ENCODE data around the gene CLBA1.

CLBA1 gene

DNA sequence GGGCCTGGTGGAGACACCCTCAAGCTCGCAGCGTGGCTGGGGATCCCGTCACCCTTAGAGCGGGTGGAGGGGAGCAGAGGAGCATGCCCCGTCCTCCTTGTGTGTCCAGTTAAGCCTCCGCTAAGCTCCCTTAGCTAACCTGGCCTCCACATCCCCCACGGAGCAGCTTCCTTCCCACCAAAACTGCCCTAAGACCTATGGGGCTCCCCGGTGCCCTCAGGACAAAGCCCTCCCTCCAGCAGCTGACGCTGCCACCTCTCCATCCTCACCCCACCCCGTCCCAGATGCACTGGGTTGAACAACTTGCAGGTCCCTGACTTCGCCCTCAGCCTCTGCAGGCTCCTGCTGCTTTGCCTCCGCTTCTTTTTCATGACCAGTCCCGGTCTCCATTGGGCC, 11.4 kb upstream of the CLBA1 start (continued):
- TF ChIP-seq, protein P1, sequence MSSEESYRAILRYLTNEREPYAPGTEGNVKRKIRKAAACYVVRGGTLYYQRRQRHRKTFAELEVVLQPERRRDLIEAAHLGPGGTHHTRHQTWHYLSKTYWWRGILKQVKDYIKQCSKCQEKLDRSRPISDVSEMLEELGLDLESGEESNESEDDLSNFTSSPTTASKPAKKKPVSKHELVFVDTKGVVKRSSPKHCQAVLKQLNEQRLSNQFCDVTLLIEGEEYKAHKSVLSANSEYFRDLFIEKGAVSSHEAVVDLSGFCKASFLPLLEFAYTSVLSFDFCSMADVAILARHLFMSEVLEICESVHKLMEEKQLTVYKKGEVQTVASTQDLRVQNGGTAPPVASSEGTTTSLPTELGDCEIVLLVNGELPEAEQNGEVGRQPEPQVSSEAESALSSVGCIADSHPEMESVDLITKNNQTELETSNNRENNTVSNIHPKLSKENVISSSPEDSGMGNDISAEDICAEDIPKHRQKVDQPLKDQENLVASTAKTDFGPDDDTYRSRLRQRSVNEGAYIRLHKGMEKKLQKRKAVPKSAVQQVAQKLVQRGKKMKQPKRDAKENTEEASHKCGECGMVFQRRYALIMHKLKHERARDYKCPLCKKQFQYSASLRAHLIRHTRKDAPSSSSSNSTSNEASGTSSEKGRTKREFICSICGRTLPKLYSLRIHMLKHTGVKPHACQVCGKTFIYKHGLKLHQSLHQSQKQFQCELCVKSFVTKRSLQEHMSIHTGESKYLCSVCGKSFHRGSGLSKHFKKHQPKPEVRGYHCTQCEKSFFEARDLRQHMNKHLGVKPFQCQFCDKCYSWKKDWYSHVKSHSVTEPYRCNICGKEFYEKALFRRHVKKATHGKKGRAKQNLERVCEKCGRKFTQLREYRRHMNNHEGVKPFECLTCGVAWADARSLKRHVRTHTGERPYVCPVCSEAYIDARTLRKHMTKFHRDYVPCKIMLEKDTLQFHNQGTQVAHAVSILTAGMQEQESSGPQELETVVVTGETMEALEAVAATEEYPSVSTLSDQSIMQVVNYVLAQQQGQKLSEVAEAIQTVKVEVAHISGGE (tag by site-specific recombination; conservative IDR thresholded peaks at IDR 0.05; ENCODE audit: low read depth), result no peak
- no peak for TF ChIP-seq ZXDB (tag by site-specific recombination; IDR thresholded peaks at IDR 0.05)
- TF ChIP-seq, protein P2, sequence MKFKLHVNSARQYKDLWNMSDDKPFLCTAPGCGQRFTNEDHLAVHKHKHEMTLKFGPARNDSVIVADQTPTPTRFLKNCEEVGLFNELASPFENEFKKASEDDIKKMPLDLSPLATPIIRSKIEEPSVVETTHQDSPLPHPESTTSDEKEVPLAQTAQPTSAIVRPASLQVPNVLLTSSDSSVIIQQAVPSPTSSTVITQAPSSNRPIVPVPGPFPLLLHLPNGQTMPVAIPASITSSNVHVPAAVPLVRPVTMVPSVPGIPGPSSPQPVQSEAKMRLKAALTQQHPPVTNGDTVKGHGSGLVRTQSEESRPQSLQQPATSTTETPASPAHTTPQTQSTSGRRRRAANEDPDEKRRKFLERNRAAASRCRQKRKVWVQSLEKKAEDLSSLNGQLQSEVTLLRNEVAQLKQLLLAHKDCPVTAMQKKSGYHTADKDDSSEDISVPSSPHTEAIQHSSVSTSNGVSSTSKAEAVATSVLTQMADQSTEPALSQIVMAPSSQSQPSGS (tag by site-specific recombination; IDR thresholded peaks at IDR 0.05; ENCODE audit: low read depth), result no peak
- no peak for TF ChIP-seq GLIS2 (tag by site-specific recombination; IDR thresholded peaks at IDR 0.05)

DNA sequence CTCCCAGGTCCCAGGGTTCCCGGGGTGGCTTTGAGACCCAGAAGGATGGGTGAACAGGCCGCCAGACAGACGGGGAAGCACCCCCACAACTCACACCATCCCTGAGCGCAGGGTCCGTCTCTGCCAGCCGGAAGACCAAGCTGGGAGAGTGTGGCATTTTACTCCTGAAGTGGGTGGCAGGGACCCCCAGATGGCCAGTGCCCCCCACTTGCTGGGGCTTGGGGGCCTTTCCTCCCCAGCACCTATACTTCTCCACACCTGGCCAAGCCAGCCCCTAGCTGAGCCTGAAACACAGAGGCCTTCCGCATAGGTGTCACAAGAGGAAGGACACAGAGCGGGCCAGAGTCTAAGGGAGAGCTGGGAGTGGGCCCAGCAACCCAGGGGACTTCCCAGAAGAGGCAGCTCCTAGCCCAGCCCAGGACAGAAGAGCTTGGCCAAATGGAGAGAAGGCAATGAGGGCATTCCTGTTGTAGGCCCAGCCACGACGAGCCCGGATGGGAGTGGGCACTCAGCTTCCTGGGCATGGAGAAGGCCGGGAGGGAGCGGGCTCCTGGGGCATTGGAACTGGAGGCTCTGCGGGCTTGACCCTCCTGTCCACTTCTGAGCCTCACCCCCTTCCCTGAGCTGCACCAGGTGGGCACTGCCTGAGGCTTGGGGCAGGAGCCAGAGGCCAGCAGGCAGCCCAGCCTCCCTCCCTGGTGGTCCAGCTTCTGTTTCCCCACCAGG, 10.8 kb upstream of the CLBA1 start:
- TF ChIP-seq, protein P3, sequence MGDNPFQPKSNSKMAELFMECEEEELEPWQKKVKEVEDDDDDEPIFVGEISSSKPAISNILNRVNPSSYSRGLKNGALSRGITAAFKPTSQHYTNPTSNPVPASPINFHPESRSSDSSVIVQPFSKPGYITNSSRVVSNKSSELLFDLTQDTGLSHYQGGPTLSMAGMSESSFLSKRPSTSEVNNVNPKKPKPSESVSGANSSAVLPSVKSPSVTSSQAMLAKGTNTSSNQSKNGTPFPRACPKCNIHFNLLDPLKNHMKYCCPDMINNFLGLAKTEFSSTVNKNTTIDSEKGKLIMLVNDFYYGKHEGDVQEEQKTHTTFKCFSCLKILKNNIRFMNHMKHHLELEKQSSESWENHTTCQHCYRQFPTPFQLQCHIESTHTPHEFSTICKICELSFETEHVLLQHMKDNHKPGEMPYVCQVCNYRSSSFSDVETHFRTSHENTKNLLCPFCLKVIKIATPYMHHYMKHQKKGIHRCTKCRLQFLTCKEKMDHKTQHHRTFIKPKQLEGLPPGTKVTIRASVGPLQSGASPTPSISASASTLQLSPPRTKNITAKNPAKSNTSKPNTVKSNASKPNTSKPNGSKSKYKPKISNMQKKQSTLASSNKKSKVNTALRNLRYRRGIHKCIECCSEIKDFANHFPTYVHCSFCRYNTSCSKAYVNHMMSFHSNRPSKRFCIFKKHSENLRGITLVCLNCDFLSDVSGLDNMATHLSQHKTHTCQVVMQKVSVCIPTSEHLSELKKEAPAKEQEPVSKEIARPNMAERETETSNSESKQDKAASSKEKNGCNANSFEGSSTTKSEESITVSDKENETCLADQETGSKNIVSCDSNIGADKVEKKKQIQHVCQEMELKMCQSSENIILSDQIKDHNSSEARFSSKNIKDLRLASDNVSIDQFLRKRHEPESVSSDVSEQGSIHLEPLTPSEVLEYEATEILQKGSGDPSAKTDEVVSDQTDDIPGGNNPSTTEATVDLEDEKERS (tag by site-specific recombination; IDR thresholded peaks at IDR 0.05), result no peak
- TF ChIP-seq ZNF324 (tag by site-specific recombination; IDR thresholded peaks at IDR 0.05) (no peak), ZBTB1 (tag by site-specific recombination; IDR thresholded peaks at IDR 0.05) (no peak), ZFP3 (tag by site-specific recombination; IDR thresholded peaks at IDR 0.05; ENCODE audit: low read depth) (no peak), ZBTB48 (tag by site-specific recombination; IDR thresholded peaks at IDR 0.05) (no peak), ZNF133 (tag by site-specific recombination; IDR thresholded peaks at IDR 0.05) (no peak), KLF8 (tag by site-specific recombination; IDR thresholded peaks at IDR 0.05) (no peak), ZNF530 (tag by site-specific recombination; IDR thresholded peaks at IDR 0.05; ENCODE audit: low read depth) (no peak), ZNF785 (tag by site-specific recombination; IDR thresholded peaks at IDR 0.05) (no peak), ZNF112 (tag by site-specific recombination; IDR thresholded peaks at IDR 0.05) (no peak), MEIS1 (CRISPR knock-in tag; IDR thresholded peaks at IDR 0.05; ENCODE audit: borderline replicate concordance) (no peak), OSR2 (tag by site-specific recombination; IDR thresholded peaks at IDR 0.05) (no peak), ZNF571 (tag by site-specific recombination; IDR thresholded peaks at IDR 0.05) (no peak), ZNF335 (tag by site-specific recombination; conservative IDR thresholded peaks at IDR 0.05) (no peak), ZNF292 (tag by site-specific recombination; IDR thresholded peaks at IDR 0.05; ENCODE audit: borderline replicate concordance, low read depth) (no peak)
- TF ChIP-seq, protein P4, sequence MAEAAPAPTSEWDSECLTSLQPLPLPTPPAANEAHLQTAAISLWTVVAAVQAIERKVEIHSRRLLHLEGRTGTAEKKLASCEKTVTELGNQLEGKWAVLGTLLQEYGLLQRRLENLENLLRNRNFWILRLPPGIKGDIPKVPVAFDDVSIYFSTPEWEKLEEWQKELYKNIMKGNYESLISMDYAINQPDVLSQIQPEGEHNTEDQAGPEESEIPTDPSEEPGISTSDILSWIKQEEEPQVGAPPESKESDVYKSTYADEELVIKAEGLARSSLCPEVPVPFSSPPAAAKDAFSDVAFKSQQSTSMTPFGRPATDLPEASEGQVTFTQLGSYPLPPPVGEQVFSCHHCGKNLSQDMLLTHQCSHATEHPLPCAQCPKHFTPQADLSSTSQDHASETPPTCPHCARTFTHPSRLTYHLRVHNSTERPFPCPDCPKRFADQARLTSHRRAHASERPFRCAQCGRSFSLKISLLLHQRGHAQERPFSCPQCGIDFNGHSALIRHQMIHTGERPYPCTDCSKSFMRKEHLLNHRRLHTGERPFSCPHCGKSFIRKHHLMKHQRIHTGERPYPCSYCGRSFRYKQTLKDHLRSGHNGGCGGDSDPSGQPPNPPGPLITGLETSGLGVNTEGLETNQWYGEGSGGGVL (tag by site-specific recombination; IDR thresholded peaks at IDR 0.05), result no peak
- TF ChIP-seq, protein P5, sequence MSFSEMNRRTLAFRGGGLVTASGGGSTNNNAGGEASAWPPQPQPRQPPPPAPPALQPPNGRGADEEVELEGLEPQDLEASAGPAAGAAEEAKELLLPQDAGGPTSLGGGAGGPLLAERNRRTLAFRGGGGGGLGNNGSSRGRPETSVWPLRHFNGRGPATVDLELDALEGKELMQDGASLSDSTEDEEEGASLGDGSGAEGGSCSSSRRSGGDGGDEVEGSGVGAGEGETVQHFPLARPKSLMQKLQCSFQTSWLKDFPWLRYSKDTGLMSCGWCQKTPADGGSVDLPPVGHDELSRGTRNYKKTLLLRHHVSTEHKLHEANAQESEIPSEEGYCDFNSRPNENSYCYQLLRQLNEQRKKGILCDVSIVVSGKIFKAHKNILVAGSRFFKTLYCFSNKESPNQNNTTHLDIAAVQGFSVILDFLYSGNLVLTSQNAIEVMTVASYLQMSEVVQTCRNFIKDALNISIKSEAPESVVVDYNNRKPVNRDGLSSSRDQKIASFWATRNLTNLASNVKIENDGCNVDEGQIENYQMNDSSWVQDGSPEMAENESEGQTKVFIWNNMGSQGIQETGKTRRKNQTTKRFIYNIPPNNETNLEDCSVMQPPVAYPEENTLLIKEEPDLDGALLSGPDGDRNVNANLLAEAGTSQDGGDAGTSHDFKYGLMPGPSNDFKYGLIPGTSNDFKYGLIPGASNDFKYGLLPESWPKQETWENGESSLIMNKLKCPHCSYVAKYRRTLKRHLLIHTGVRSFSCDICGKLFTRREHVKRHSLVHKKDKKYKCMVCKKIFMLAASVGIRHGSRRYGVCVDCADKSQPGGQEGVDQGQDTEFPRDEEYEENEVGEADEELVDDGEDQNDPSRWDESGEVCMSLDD (tag by site-specific recombination; IDR thresholded peaks at IDR 0.05), result no peak
- TF ChIP-seq, protein P6, sequence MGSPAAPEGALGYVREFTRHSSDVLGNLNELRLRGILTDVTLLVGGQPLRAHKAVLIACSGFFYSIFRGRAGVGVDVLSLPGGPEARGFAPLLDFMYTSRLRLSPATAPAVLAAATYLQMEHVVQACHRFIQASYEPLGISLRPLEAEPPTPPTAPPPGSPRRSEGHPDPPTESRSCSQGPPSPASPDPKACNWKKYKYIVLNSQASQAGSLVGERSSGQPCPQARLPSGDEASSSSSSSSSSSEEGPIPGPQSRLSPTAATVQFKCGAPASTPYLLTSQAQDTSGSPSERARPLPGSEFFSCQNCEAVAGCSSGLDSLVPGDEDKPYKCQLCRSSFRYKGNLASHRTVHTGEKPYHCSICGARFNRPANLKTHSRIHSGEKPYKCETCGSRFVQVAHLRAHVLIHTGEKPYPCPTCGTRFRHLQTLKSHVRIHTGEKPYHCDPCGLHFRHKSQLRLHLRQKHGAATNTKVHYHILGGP (tag by site-specific recombination; IDR thresholded peaks at IDR 0.05), result no peak
- no peaks in the 10 kb centered on the region for H3K9me3 ChIP-seq (ENCODE audit: control insufficient read depth, insufficient read depth, low read depth, low read length)
- CTCF ChIA-PET, result interaction anchor here (0.5 to 5.9 kb wide), 18 partner anchors 10 to 375 kb away, joined by 3 to 109 read pairs (median 4); partner anchors contain the start of genes CLBA1 and GPR132
- H3K27ac ChIP-seq (ENCODE audit: extremely low read depth, low read depth, low read length), result no peak overlapping the region
- no peaks in the 10 kb centered on the region for H3K36me3 ChIP-seq (ENCODE audit: control insufficient read depth in 2 of 2, insufficient read depth in 1 of 2, low read length in 2 of 2)
- H3K4me3 ChIP-seq (ENCODE audit: low read depth, low read length), result no peak overlapping the region
- POLR2A ChIA-PET, result interaction anchor here (0.6 to 3.4 kb wide), 3 partner anchors 10 to 78 kb away, joined by 3 to 16 read pairs (median 4); partner anchors contain the start of gene CLBA1
- H3K4me1 ChIP-seq (ENCODE audit: control insufficient read depth, insufficient read depth, low read length), result peaks cover 8% of the 10 kb centered on the region; the same call in 1 of the 2 replicates
